ENCODE measurements around the gene RPL27A.

DNA sequence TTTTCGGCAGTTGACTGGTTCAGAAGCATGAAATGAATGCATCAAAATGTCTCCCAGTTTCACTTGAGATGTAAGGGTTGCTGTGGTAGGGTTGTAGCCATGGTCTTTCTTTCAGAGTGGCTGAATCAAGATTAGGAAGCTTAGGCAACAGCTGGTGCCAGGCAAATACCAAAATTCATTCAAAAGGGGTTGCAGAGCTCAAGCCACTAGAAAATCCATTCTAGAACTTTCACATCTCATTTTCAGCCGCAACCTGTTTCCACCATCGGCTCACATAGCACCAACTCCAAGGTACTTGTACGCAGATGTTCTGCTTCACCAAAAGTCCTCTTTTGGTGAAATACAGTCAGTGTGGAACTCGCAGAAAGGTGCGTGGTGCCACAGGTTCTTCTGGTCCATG, 48.1 kb upstream of the RPL27A start:
- TF ChIP-seq, protein P1, sequence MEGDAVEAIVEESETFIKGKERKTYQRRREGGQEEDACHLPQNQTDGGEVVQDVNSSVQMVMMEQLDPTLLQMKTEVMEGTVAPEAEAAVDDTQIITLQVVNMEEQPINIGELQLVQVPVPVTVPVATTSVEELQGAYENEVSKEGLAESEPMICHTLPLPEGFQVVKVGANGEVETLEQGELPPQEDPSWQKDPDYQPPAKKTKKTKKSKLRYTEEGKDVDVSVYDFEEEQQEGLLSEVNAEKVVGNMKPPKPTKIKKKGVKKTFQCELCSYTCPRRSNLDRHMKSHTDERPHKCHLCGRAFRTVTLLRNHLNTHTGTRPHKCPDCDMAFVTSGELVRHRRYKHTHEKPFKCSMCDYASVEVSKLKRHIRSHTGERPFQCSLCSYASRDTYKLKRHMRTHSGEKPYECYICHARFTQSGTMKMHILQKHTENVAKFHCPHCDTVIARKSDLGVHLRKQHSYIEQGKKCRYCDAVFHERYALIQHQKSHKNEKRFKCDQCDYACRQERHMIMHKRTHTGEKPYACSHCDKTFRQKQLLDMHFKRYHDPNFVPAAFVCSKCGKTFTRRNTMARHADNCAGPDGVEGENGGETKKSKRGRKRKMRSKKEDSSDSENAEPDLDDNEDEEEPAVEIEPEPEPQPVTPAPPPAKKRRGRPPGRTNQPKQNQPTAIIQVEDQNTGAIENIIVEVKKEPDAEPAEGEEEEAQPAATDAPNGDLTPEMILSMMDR (IDR thresholded peaks at IDR 0.05; ENCODE audit: low read depth, low read length, poor library complexity, severe bottlenecking): no peak
- TF ChIP-seq EZH2phosphoT487 (IDR thresholded peaks at IDR 0.05; ENCODE audit: borderline replicate concordance, low read length): no peak
